ENCODE results near the gene METAP1D. TPM values are rescaled to one million over a fixed set of nuclear protein-coding genes. Genes with fewer than 3 reads are reported as not detected.

The METAP1D gene
- total and polyA plus RNA-seq, 2 experiments from 2014 or later: 4.0 to 12.0 TPM

GRCh38 chr2:172046080-172046678 lies 46.4 kb downstream of the METAP1D start:
- no peak overlapping the region for H3K27ac ChIP-seq
- no peaks in the 10 kb centered on the region for H3K36me3 ChIP-seq
- no peaks in the 10 kb centered on the region for H3K9me3 ChIP-seq (ENCODE audit: low read depth)
- H3K4me3 ChIP-seq: no peak overlapping the region
- no peaks in the 10 kb centered on the region for H3K4me1 ChIP-seq (ENCODE audit: low read depth)
- H3K27me3 ChIP-seq: no peaks in the 10 kb centered on the region
- peak in 1 of 2 donors; percentile 43 for DNase-seq (ENCODE audit: low read depth in 1 of 2, low spot score in 1 of 2)
- TF ChIP-seq CTCF (IDR thresholded peaks at IDR 0.05; ENCODE audit: low read depth, low read length): no peak

- TF ChIP-seq CTCF (IDR thresholded peaks at IDR 0.05; ENCODE audit: low read depth, low read length): no peak
- Histone ChIP-seq H3K4me3 (no peak overlapping the region), H3K9me3 (ENCODE audit: low read depth) (no peaks in the 10 kb centered on the region), H3K36me3 (no peaks in the 10 kb centered on the region), H3K4me1 (ENCODE audit: low read depth) (no peaks in the 10 kb centered on the region), H3K27ac (no peak overlapping the region), H3K27me3 (no peaks in the 10 kb centered on the region)
- DNase-seq (ENCODE audit: low read depth in 1 of 2, low spot score in 1 of 2): no peak
Observed at GRCh38 chr2:172046866-172047565, 47.3 kb downstream of the METAP1D start.

GRCh38 chr2:172047566-172048507 lies 48.1 kb downstream of the METAP1D start:
- H3K27ac ChIP-seq: no peak overlapping the region
- H3K9me3 ChIP-seq (ENCODE audit: low read depth): no peaks in the 10 kb centered on the region
- no peak for DNase-seq (ENCODE audit: low read depth in 1 of 2, low spot score in 1 of 2)
- H3K27me3 ChIP-seq: no peaks in the 10 kb centered on the region
- no peak for TF ChIP-seq CTCF (IDR thresholded peaks at IDR 0.05; ENCODE audit: low read depth, low read length)
- H3K36me3 ChIP-seq: no peaks in the 10 kb centered on the region
- peaks cover 6% of the 10 kb centered on the region for H3K4me1 ChIP-seq (ENCODE audit: low read depth)
- H3K4me3 ChIP-seq: no peak overlapping the region

- no peaks in the 10 kb centered on the region for H3K36me3 ChIP-seq
- TF ChIP-seq CTCF (IDR thresholded peaks at IDR 0.05; ENCODE audit: low read depth, low read length): no peak
- H3K27me3 ChIP-seq: no peaks in the 10 kb centered on the region
- no peak overlapping the region for H3K27ac ChIP-seq
- DNase-seq (ENCODE audit: low read depth in 1 of 2, low spot score in 1 of 2): no peak
- H3K4me1 ChIP-seq (ENCODE audit: low read depth): peaks cover 6% of the 10 kb centered on the region
- no peak overlapping the region for H3K4me3 ChIP-seq
- no peaks in the 10 kb centered on the region for H3K9me3 ChIP-seq (ENCODE audit: low read depth)
Observed at GRCh38 chr2:172048508-172049503, 49.1 kb downstream of the METAP1D start.
